HG02763 (cell line): Measurements from ENCODE around the gene PSG1.
"Not testable (repeated sequence)": the region's sequence is repeated elsewhere in the genome, so short reads cannot be mapped to it uniquely, and the experiment has no call there.

Source experiments
- ATAC-seq: cut with Tn5 transposase; IDR thresholded peaks from one replicate; pipeline ENCODE4 v1.9.1; 2021; ENCODE audit warnings: mild to moderate bottlenecking, moderate library complexity; ENCODE audit not compliant: unreplicated experiment

The PSG1 gene

DNA sequence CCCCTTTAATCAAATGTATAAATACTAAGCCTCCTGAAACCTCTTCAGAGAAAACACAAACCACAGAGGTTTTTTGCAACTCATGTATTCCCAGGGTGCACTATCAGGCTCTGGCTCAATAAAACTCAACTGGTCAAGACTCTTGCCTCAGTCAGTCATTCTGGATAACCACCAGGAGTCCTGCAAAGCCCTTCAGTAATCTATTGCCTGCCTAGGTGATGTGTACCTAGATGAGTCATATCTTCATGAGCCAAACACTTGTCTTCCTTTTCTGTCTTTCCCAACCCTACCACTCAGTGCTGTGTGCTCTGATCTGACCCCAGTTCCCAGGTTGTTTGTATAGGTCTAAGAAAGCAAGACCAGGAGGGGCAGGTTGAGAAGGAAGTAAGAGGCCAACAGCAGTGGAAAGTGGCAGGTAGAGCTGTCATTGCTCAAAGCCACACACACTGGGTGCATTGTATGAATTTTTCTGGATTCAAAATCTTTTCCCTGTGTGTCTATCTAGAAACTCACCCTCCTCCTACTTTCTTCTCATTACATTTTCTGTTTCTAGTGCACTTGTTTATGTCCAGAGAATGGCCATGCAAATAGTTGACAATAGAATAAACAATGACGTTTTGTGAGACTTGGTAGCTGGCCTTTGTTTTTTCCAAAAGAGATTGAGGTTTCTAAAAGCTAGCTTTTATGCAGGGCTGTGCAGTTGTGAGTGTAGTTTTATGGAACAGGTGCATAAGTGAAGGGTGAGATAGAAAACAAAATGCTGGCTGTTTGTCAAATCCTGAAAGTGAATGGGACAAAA is 48.1 kb downstream of the PSG1 start:
- no peak for ATAC-seq

DNA sequence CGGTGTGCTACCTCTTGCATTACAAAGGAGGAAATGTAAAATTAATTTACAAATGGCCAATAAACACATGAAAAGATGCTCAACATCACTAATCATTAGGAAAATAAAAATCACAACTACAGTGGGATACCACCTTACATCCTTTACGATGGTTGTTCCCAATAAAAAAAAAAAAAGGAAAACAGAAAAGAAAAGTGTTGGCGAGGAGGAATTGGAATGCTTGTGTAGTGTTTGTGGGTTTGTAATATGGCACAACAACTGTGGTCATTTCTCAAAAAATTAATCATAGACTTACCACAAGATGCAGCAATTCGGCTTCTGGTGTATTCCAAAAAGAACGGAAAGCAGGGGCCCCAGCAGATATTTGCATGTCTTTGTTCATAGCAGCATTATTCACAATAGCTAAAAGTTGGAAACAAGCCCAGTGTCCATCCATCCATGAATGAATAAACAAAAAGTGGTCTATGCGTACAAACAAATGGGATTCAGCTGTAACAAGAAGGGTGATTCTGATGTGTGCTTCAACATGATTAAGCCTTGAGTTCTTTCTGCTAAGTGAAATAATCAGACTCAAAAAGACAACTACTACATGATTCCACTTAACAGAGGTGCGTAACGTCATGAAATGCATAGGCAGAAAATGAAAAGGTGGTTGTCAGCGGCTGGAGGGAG is 58.1 kb downstream of the PSG1 start:
- ATAC-seq, result not testable (repeated sequence)

DNA sequence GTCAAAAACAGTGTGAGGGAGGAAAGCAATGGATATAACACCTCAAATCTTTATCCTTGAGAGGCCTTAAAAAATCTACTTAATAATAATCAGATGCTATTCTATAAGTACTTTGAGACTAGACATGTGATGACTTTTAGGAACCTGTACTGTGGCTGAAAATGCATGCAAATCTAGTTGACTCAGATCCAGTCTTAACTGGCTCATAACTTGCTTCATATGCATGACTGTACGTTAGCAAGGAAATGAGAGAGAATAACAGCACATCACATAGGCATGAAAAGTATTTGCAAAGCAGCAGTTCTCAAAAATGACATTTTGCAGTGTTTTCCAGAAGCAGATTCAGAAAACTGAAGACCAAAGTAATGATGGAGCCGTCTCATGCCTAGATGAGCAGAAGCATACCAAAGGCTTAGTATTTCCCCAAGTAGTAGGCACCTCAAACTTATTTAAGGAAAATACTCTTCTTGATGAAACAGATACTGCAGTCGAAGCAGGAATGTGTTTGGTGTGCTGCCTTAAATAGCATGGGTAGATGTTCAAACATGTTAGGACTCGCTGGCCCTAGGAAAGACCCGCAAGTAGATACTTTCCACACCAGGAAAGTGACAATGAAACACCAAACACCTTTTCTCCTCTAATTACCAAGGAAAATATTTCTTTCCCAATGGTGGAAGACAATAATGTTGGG is 59.4 kb downstream of the PSG1 start:
- ATAC-seq, result not testable (repeated sequence)

DNA sequence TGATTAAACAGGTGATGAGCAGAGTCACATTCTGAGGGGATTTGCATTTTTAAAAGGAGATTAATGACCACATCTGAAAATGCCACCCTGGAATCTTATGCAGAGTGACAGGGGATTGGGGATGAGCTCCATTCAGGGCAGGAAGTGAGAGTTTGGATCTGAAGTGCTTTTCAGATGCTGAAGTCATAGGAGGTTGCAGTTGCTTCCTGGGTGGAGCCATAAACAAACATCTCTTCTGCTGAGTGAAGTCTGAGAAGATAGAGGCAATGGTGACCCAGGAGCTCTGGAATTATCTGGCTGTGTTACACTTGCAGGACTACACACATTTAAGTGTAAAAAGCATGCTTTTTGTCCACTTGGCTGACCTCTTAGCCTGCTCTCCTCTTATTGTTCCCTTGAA is 62.6 kb downstream of the PSG1 start:
- ATAC-seq, result no peak
